ENCODE measurements around the gene RASAL1. TPM values are rescaled to one million over a fixed set of nuclear protein-coding genes. Genes with fewer than 3 reads are reported as not detected.

Gene RASAL1
- total RNA-seq, 1 donor from 2014 or later = 0.21 TPM

- no peak for DNase-seq (ENCODE audit: low spot score)
- Mint-ChIP-seq H3K4me1 (ENCODE audit: unreplicated experiment) (peaks cover 6% of the 10 kb centered on the region), H3K4me3 (ENCODE audit: unreplicated experiment) (no peak overlapping the region), H3K36me3 (ENCODE audit: low read depth, unreplicated experiment) (no peaks in the 10 kb centered on the region), H3K27ac (ENCODE audit: unreplicated experiment) (no peak overlapping the region), H3K9me3 (ENCODE audit: unreplicated experiment) (no peaks in the 10 kb centered on the region), H3K27me3 (ENCODE audit: unreplicated experiment) (peaks cover 3% of the 10 kb centered on the region)
- TF ChIP-seq CTCF (IDR thresholded peaks at IDR 0.05; ENCODE audit: unreplicated experiment) = no peak
Observed at GRCh38 chr12:113108308-113108707, 27.3 kb downstream of the RASAL1 start.

- Mint-ChIP-seq H3K27ac (ENCODE audit: unreplicated experiment) (no peak overlapping the region), H3K27me3 (ENCODE audit: unreplicated experiment) (peaks cover 3% of the 10 kb centered on the region), H3K36me3 (ENCODE audit: low read depth, unreplicated experiment) (no peaks in the 10 kb centered on the region), H3K4me1 (ENCODE audit: unreplicated experiment) (peaks cover 6% of the 10 kb centered on the region), H3K4me3 (ENCODE audit: unreplicated experiment) (no peak overlapping the region), H3K9me3 (ENCODE audit: unreplicated experiment) (no peaks in the 10 kb centered on the region)
- DNase-seq (ENCODE audit: low spot score) = no peak
- no peak for TF ChIP-seq CTCF (IDR thresholded peaks at IDR 0.05; ENCODE audit: unreplicated experiment)
Observed at GRCh38 chr12:113106361-113106760, 29.2 kb downstream of the RASAL1 start.

GRCh38 chr12:113105606-113106271 is 29.8 kb downstream of the RASAL1 start:
- no peak overlapping the region for H3K4me3 Mint-ChIP-seq (ENCODE audit: unreplicated experiment)
- no peak for TF ChIP-seq CTCF (IDR thresholded peaks at IDR 0.05; ENCODE audit: unreplicated experiment)
- H3K9me3 Mint-ChIP-seq (ENCODE audit: unreplicated experiment) = no peaks in the 10 kb centered on the region
- H3K27me3 Mint-ChIP-seq (ENCODE audit: unreplicated experiment) = peaks cover 3% of the 10 kb centered on the region
- peaks cover 6% of the 10 kb centered on the region for H3K4me1 Mint-ChIP-seq (ENCODE audit: unreplicated experiment)
- DNase-seq (ENCODE audit: low spot score) = no peak
- H3K27ac Mint-ChIP-seq (ENCODE audit: unreplicated experiment) = no peak overlapping the region
- no peaks in the 10 kb centered on the region for H3K36me3 Mint-ChIP-seq (ENCODE audit: low read depth, unreplicated experiment)

GRCh38 chr12:113104953-113105510 is 30.5 kb downstream of the RASAL1 start:
- TF ChIP-seq CTCF (IDR thresholded peaks at IDR 0.05; ENCODE audit: unreplicated experiment) = no peak
- Mint-ChIP-seq H3K4me3 (ENCODE audit: unreplicated experiment) (no peak overlapping the region), H3K9me3 (ENCODE audit: unreplicated experiment) (no peaks in the 10 kb centered on the region)

GRCh38 chr12:113103756-113104450 is 31.7 kb downstream of the RASAL1 start:
- Mint-ChIP-seq H3K4me1 (ENCODE audit: unreplicated experiment) (peaks cover 8% of the 10 kb centered on the region), H3K36me3 (ENCODE audit: low read depth, unreplicated experiment) (no peaks in the 10 kb centered on the region), H3K9me3 (ENCODE audit: unreplicated experiment) (no peaks in the 10 kb centered on the region), H3K4me3 (ENCODE audit: unreplicated experiment) (no peak overlapping the region), H3K27ac (ENCODE audit: unreplicated experiment) (no peak overlapping the region), H3K27me3 (ENCODE audit: unreplicated experiment) (peaks cover 3% of the 10 kb centered on the region)
- no peak for TF ChIP-seq CTCF (IDR thresholded peaks at IDR 0.05; ENCODE audit: unreplicated experiment)
- DNase-seq (ENCODE audit: low spot score) = no peak

More at GRCh38 chr12:113104953-113105510, 30.5 kb downstream of the RASAL1 start:
- H3K36me3 Mint-ChIP-seq (ENCODE audit: low read depth, unreplicated experiment) = no peaks in the 10 kb centered on the region
- H3K4me1 Mint-ChIP-seq (ENCODE audit: unreplicated experiment) = peaks cover 6% of the 10 kb centered on the region
- H3K27me3 Mint-ChIP-seq (ENCODE audit: unreplicated experiment) = peaks cover 3% of the 10 kb centered on the region
- no peak overlapping the region for H3K27ac Mint-ChIP-seq (ENCODE audit: unreplicated experiment)
- no peak for DNase-seq (ENCODE audit: low spot score)

Measured in endothelial cell (in vitro differentiated cells).